KG1 (cell line): ENCODE data around the gene FAM170B.

Experiments used
- DNase-seq: peaks from one replicate; lab custom pipeline; 2025; lab: John Stamatoyannopoulos, UW

FAM170B gene

DNA sequence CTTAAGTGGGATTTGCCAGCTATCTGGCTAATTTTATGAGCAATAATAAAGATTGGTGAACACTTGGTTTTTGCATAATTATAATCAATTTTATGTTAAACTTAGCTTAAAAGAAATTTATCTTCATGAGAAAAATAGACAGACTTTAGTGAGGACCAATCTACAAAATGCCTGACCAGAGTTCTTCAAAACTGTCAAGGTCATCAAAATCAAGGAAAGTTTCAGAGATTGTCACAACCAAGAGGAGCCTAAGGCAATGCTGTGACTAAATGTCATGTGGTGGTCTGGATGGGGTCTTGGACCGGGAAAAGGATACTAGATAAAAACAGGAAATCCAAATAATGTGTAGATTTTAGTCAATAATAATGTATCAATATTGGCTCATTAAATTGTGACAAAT is 17.7 kb upstream of the FAM170B start:
- DNase-seq = no peak

DNA sequence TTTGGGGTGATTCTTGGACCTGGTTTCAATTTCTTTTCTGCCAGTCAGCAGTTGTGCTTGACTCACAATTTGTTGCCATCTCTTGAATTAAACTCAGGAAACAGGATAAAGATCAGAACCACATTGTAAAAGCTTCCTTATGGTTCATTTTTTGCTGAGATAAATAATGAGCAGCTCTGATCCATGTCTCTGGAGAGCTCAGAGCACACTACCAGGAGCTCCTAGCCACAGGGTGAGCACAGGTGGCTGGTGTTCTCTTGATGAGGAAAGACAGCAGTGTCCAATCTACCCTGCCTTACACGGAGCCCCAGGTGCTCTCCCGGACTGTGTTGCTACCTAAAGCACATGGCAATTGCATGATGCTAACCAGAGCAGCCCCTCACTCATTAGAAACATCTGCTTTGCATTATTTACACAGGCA is 17.2 kb upstream of the FAM170B start:
- no peak for DNase-seq

DNA sequence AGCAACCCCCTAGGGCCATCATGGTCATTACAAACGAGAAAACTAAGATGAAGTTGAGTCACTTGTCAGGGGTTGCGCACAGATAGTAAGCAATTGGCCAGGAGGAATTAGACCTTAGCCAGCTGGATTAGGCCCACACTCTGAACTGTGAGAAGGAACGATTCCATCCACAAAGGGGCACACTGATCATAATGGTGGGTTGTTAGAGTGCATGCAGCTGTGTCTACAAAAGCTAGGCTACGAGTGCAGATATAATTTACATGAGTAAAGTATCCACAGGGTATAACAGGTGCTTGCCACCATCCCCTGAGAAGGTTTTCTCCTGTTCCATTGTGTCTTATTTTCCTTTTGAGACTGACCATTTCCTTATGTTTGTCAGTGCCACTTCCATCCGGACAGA is 16.6 kb upstream of the FAM170B start:
- no peak for DNase-seq

DNA sequence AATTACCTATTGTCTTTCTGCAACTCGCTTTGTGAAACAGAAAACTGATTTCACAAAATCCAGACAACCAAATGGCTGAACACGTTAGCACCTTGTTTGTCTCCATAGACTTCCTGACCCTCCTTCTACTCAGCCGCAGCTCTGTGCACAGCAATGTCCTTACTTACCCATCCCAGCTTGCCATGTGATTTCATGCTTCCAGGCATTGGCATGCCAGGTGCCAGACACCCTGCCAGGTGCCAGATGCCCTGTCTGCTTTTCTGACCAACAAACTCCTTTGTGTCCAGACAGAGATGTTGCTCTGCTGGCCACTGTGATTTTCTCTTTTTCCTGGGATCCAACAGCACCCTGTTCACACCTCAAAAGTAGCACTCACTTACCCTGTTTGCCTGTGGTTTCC is 16.1 kb upstream of the FAM170B start:
- DNase-seq = no peak

DNA sequence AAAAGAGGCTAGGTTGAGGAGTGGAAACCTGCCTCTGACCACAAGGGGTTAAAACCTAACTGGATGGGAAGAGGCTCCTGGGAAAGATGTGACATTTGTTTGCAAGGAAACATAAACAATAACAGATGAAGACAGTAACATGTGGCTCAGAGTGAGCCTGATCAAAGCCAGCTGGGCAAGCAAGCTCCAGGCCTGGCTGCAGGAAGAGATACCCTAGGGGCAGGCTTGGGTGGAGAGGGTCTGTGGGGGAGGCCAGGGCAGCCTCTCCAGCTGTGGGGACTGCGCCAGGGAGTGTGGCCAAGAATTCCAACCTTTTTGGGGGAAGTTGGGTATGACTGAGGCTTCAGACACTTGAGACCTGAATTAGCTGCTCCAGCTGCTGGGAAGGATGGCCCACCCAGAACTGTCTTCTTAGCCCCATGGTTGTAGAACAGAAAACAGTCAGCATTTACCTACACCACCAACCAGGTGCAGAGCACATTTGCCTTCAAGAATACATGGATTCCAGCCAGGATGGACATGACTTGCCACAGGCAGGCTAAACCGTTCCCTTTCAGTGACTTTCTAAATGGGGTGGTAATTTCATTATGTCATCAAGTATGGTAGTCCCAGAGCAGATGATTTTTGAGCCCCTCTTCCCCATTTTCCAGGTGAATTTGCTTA is 10.4 kb upstream of the FAM170B start:
- DNase-seq = no peak

DNA sequence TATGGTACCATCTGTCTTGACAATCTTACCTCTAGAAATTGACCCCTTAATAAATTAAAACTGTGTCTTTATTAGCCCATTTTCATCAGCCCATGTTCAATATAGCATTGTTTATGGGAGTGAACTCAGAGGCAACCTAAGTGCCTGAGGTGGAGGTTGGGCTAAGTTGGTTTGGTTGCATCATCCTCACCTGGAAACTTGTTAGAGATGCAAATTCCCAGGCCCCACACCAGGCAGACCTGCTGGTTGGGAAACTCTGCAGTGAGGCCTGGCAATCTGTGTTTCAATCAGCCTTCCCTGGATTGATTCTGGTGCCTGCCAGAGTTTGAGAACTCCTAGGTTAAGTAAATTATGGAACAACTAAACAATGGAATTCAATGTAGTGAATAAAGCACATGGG is 9.4 kb upstream of the FAM170B start:
- no peak for DNase-seq

DNA sequence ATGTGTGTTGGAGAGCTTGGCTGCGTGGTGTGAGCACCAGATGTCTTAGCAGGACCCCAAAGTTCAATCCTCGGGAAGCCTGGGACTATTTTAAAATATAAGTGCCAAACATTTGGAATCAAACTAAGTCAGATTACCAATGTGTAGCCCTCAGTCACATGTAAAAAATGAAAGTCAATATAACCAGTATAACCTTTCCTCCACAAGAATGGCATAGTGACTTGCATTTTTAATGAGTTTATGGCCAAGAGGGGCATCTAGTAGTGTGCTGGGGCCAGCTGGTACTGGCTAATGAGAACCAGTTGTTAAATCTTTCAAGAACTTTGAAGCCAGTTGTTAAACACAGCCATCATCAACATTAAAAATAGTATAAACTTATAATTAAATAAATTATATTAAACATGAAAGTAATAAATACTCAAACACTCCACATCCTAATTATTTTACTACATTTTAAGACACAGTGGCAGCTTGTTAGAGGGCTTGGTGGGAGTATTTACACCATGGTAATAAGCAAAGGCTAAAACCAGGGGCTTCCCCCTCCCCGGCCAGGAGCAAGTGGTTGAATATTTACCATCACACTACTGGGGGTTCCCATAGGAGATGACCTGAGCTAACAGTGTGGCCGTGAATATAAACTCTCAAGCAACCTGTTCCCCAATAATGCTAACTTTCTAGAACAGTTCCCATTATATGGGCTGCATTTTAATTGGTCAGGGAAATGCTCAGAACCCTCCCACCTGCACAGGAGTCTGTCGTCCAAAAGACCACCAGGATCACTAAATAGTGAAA is 7.9 kb upstream of the FAM170B start:
- DNase-seq = no peak

DNA sequence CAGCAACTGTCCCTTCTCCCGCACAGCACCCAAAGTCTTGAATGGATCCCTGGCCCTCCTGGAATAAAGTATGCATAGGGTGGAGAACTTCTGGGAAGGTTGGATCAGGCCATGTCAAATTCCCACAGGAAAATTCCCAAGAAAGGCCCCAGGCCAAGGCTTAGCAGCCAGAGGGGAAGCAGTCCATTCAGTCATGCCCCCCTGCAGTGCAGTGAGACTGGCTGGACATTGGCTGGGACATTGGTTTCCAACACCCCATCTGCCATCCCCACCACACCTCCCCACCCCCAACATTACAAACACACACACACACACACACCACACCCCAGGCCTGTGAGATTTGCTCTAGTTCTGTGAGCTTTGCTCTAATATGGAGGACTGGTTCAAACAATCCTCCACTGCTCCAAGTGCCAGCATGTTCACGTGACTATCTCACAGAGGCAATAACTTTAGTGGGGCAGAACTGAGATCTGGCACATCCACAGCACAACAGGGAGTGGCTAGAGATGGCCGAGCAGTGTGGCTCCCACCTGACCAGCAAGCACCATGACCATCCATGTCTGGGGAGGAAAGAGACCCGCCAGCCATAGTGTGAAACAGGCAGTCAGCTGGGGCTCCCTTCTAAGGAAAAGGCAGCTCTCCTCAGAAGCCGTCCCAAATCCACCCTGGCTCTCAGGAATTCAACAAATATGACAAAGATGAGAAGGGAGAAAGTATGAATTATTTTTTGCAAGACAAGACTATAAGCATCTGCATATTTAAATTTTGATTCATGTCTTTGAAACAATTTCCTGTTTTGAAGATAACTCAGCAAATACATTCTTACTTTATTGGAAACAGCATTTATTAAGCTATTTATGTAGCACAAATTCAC is 6.7 kb upstream of the FAM170B start:
- no peak for DNase-seq

DNA sequence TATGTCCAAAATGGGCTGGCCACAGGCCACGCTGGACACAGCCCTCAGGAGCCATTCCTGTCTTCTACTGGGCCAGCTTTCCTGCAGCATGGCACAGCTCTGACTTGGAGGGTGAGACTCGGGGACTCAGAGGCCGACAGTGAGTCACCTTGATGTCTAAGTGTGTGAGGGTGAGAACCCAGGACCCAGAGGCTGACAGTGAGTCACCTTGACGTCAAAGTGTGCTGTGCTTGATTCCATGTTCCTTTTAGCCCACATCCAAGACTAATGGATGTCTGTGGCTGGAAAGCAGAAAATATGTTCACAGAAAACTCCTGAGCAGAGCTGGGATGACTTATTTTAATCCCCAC is 6.0 kb upstream of the FAM170B start:
- DNase-seq = no peak

DNA sequence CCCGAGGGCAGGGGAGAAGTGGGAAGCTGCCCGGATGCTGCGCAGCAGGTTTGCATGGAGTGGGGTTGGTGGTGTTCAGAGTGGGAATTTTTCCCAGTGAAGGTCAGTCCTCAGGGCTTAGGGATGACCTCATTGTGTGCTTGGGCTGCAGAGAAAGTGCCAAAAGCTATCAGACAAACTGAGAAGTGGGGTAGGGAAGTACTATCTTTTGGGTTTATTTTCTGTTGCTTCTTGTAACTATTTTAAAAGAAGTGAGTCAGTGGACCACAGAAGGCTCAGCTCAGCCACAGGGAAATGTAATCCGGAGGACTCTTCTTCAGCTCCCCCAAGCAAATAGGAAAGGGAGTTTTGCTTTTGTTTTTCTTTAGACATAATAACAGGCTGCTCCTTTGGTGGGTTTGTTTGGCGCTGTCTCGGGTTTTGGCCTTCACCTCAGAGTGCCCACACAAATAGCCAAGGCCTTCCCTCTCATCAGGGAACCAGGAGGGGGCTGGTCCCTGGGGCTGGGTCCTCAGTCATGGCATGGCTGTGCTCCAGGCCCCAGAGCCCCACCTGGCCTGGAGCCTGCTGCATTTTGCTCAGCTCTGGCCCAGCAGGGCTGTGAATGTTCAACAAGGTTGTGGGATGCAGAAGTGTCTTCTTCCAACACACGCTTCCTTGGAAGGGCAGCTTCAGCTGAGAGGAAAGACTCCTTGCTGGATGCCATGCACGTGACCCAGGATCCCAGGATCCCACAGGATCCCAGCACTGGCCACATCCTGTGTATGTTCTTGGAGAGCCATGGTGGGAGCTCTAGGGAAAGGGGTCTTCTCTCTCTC is 5.4 kb upstream of the FAM170B start:
- DNase-seq = no peak

DNA sequence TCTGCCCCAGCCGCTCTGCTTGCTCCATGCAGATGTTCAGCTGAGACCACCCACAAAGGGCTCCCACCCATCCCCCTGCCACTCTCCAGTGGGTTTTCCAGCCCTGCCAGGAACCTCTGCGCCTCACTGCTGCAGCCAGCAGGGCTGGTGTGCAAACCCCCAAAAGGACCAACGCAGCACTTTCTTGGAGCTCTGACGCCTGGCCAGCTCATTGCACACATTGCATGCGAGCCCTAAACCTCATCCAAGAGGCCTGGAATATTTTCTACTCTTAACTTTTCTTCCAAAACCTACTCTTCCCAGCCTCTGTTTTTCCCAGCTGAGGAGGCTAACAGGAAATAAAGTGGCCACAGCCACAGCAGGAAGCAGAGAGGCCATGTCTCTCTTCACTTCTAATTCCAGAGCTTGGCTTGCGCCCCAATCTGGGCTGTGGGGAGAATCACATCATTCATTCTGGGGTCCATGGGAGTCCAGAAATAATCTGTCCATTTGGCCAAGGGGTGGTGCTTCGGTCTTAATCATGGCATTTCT is 4.6 kb upstream of the FAM170B start:
- no peak for DNase-seq

DNA sequence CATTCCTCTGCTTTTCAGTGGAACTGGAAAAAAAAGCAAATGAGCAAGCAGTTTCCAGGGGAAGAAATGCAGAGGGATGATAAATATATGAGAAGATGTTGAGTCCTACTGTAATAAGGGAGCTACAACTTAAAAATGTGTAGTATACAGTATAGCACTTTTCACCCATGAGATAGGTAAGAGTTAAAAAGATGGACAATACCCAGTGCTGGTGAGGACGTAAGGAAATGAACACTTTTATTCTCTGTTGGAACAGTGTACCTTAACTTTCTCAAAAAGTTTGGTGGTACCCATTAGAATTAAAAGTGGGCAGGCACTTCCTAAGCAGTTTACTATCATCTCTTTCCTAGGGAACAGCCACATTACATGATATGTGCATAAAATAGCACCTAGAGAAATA is 2.7 kb upstream of the FAM170B start:
- DNase-seq = no peak

DNA sequence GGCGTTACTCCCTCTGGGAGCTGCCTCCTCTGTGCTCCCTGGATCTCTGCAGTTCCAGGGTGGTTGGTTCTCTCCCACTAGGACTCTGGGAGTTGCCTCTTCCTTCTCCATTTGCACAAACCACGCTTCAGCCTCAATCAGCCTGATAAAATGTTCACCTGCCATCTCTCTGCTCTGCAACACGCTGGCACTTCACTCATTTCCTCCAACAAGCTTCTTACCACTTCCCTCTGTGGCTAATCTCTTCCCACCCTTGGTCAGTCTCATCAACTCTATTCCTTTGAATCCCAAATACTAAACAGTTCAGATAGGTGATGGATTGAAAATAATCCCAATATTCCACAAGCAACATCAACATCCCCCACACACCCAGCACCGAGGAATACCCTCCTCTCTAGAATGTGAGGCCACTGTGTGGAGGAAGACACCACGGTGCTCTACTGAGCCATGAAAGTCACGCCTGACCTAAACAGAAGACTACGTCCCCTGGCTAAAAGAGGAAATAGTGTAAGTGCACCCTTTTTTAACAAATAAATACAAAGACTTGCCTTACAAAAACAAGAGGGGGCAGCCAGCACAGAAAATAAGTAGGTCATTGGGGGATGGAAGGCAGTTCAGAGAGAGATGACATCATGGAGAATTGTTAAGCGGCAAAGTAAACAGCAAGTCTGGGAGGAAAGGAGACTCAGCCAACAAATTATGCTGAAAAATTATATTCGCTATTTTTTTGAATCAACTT is 1.9 kb upstream of the FAM170B start:
- DNase-seq = no peak

DNA sequence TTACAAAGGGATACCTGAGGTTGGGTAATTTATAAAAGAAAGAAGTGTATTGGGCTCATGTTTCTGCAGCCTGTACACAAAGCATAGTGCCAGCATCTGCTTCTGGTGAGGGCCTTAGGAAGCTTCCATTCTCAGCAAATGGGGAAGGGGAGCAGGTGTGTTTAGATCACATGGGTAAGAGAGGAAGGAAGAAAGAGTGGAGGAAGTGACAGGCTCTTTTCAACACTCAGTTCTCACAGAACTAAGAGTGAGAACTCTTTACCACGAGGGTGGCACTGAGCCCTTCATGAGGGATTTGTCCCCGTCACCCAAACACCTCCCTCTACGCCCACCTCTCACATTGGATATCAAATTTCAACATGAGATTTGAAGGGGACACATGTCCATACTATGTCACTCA is 506 bp upstream of the FAM170B start:
- no peak for DNase-seq

DNA sequence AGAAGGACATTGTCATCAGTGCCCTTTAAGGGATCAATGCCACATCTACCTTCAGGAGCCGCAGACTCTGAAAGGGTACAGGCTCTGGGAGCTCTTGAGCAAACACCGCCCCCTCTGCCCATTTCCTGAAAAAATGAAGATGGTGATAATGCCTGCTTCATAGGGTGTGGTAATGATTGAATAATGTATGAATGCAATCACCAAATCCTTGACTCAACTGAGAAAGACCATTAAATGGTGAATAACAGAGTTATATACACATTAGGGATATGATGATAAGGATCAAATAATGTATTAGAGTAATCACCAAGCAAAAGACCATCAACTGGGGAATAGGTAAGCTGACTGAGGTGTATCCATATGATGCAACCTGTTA is 1.5 kb downstream of the FAM170B start:
- DNase-seq = no peak

DNA sequence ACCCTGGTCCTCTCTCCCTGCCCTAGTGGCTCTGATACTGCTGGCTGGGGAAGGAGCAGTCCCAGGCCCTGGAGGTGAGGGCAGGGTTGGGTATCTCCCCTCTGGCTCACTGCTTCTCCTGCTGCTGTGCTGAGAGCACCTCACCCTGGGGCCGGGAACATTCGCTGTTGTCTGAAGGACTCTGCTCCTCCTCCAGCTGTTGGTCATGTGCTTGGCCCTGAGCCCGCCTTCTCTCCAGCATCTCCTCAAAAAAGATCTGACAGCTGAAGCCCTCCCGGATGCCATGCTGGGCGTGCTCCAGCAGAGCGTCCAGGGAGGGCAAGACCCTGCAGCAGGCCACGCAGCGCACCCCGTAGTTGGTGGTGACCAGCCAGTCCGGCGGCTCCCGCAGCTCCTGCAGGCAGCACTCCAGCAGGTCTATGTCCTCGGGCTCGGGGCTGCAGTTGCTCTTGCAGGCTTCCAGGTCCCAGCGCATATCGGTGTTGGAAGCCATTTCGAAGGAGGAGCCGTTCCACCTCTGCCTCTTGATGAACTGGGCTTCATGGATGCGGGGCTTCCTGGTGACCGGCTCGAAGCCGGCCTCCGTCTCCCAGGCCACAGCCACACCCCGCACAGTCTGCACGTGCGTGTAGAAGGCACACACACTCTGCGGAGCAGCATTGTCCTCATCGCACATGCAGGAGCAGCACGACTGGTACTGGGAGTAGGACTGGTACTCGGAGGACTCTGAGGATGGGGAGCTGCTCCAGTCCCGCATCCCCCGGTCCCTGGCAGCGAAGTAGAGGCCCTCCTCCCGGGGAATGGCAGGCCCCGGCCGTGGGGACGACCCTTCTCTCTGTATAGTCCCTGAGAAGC is 2.1 kb downstream of the FAM170B start:
- no peak for DNase-seq

DNA sequence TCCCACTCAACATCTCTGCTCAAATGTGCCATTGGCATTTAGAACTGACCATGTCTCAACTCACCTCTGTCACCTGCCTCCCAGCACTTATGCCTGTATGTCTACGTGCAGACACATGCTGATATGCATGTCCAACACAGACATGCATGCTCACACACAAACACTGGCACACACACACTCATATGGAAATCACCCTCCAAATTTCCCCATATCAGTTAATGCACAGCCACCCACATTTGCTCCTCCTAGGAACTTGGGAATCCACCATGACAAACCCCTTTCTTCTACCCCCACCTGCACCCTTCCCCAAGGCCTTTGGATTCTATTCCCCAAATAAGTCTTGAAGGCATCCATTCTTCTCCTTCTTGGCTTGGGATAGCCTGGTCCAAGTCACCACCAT is 4.4 kb downstream of the FAM170B start:
- no peak for DNase-seq

DNA sequence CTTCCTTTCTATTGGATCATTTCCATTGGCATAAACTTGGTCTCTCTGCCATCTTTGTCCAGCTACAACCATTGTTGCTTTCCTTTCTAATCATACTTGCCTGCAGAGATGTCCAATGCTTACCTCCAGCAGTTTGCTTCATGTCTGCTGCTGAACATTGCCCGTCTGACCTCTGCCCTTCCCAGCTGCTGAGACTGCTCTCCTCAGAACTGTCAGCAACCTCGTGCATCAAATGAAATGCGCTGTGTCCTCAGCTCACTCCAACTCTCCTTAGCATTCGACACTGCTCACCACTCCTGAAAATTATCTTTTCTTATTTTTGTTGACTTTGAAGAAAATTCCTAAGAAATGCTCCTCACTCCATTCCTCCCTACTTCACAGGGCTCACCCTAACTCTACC is 5.0 kb downstream of the FAM170B start:
- no peak for DNase-seq

DNA sequence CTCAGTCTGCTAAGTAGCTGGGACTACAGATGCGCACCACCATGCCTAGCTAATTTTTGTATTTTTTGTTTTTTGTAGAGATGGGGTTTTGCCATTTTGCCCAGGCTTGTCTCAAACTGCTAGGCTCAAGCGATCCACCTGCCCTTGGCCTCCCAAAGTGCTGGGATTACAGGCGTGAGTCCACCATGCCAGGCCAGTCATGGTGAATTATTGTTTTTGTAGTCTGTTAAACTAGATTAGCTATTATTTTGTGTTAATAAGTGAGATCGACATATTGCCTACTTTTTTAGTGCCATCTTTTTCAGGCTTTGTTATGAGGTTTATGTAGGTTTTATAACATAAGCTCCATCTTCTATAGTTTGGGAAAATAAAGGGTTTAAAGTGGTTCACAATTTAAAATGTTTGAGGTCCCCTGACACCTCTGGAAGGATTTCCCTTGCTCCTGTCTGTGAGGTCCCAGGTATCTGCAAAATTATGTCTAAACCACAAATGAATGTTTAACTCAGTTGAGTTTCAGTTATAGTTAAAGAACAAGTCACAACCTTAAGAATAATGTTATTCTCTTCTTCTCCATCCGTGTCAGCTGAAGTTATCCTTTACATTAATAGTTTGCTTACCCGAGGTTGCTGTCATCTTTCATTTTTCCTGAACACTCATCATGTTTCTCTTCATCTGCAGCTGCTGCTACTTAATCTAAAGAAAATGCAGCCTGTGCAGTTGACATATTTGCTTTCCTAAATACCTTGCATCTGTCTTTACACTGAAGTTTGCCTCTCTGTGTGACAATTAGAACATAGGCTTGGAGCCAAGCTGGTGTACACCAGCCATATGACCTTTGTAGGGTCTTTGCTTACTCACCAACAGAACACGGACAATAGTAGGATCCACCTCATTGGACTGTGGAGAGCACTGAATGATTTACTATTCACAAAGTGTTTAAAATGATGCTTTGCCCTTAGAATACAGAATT is 9.6 kb downstream of the FAM170B start:
- no peak for DNase-seq
